ENCODE results near the gene RPP30. TPM values are rescaled to one million over a fixed set of nuclear protein-coding genes. Genes with fewer than 3 reads are reported as not detected.
A peak's percentile ranks its signal among the peaks of the same experiment; 100 is the strongest.
"Not testable (repeated sequence)": the region's sequence is repeated elsewhere in the genome, so short reads cannot be mapped to it uniquely, and the experiment has no call there.

The RPP30 gene
- total and polyA plus RNA-seq, 11 donors = 26.4 to 39.9 (median 32.0) TPM

DNA sequence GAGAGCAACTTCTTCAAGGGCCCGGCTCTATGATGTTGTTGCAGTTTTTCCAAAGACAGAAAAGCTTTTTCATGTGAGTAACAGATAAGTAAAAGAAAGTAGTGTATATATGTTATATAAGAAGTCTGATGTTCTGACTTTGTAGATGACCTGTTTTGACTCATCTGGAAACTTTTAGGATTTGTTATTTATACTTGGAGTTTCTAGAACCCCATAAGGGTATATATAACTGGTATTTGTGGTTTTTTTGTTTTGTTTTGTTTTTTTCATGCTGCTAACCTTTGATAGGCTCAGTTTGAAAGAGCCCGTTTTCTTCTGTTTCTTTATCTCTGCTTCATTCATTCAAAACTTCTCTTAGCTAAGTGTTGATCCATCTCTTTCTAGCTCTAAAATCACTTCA is 7.3 kb downstream of the RPP30 start:
- H3K27ac ChIP-seq = no peak overlapping the region
- H3K27me3 ChIP-seq = no peaks in the 10 kb centered on the region
- ATAC-seq (no peak), DNase-seq (no peak)
- 87 to 93% (median 90%) methylated on average over 2 of the region's 2 CpGs for WGBS, 4 donors
- no peak for TF ChIP-seq POLR2A (IDR thresholded peaks at IDR 0.05)
- TF ChIP-seq, protein P1, sequence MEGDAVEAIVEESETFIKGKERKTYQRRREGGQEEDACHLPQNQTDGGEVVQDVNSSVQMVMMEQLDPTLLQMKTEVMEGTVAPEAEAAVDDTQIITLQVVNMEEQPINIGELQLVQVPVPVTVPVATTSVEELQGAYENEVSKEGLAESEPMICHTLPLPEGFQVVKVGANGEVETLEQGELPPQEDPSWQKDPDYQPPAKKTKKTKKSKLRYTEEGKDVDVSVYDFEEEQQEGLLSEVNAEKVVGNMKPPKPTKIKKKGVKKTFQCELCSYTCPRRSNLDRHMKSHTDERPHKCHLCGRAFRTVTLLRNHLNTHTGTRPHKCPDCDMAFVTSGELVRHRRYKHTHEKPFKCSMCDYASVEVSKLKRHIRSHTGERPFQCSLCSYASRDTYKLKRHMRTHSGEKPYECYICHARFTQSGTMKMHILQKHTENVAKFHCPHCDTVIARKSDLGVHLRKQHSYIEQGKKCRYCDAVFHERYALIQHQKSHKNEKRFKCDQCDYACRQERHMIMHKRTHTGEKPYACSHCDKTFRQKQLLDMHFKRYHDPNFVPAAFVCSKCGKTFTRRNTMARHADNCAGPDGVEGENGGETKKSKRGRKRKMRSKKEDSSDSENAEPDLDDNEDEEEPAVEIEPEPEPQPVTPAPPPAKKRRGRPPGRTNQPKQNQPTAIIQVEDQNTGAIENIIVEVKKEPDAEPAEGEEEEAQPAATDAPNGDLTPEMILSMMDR (IDR thresholded peaks at IDR 0.05) = no peak
- H3K4me1 ChIP-seq = peaks cover 0 to 7% (median 0%) of the 10 kb centered on the region in 12 donors
- H3K9me3 ChIP-seq = no peaks in the 10 kb centered on the region
- intact Hi-C loops (cut with DNase I) = loop anchor here in 2 of 10 donors (10.0 kb wide), 2 partner anchors 506 to 1454 kb away; no protein-coding TSS in a partner anchor
- peaks cover 0 to 93% (median 73%) of the 10 kb centered on the region in 9 donors for H3K36me3 ChIP-seq
- H3K4me3 ChIP-seq = no peak overlapping the region

DNA sequence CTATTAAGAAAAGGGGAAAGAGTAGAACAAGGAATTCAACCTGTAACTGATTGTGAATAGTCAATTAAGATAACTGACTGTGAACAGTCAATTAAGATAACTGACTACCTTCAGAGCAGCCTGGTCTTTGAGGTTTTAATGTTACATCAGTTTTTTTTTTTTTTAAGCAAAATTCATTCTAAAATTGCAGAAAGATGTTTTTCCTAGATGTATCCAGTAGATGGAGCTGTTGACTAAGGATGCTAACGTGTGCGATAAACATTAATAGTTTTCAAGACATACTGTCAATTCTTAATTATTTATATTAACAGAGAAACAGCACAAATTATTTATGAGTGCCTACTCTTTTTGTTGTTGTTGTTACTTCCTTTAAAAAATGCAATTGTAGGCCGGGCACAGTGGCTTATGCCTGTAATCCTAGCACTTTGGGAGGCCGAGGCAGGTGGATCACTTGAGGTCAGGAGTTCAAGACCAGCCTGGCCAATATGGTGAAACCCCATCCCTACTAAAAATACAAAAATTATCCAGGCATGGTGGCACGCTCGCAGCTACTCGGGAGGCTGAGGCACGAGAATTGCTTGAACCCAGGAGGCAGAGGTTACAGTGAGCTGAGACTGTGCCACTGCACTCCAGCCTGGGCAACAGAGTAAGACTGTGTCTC is 8.4 kb downstream of the RPP30 start:
- H3K36me3 ChIP-seq = peaks cover 0 to 96% (median 81%) of the 10 kb centered on the region in 9 donors
- H3K9me3 ChIP-seq; H3K27me3 ChIP-seq; DNase-seq; intact Hi-C loops (cut with DNase I); H3K27ac ChIP-seq; H3K4me3 ChIP-seq; ATAC-seq: not testable (repeated sequence)
- 69 to 74% (median 72%) methylated on average over 8 of the region's 8 CpGs for WGBS, 4 donors
- peaks cover 0 to 11% (median 0%) of the 10 kb centered on the region in 12 donors for H3K4me1 ChIP-seq
- TF ChIP-seq, protein P1 (IDR thresholded peaks at IDR 0.05) = peak; percentile 54 to 80 (median 72)

DNA sequence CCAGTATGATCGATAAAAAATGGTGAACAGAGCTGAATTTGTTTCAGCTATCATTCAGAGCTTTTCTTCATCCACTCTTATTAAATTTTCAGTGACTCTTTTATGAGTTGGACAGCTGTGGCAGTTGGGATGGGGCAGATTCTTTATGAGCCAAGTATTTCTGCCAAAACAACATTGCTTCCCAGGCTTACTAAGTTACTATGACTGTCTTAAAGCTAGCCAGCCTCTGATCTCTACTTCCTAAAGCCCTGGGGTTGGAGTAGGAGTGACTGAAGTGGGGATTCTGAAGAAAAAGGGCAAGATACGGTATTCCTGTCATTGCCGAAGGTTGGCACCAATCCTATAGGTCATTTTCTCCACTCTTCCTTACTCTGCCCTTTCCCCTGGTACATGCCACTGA is 12.7 kb downstream of the RPP30 start:
- Histone ChIP-seq H3K27ac (no peak overlapping the region), H3K36me3 (peaks cover 0 to 95% (median 83%) of the 10 kb centered on the region in 9 donors), H3K9me3 (no peaks in the 10 kb centered on the region), H3K4me3 (no peak overlapping the region), H3K27me3 (no peaks in the 10 kb centered on the region), H3K4me1 (peaks cover 0 to 12% (median 0%) of the 10 kb centered on the region in 12 donors)
- ATAC-seq (no peak), DNase-seq (no peak)
- 86 to 91% (median 90%) methylated on average over 3 of the region's 3 CpGs for WGBS, 4 donors
- TF ChIP-seq POLR2A (IDR thresholded peaks at IDR 0.05) = no peak
- TF ChIP-seq, protein P1 (IDR thresholded peaks at IDR 0.05) = no peak
- intact Hi-C loops (cut with DNase I) = no loop called here

DNA sequence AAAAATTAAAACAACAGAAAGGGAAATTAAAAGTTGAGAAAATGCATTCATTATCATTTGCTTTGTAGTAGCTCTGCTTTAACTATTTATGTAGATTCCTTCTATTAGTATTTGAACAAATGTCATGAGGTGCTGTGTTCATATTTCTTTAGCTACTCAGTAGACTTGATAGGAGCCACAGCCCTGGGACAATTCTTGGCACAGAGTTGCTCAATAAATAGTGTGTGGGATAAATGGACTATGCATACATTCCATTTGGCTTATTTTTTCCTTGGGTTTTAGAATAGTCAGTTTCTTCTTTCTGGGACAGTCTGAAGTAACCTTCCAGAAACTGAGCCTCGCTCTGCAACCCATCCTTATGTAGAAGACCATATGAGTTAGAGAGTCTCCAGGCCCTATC is 13.4 kb downstream of the RPP30 start:
- H3K9me3 ChIP-seq = no peaks in the 10 kb centered on the region
- H3K4me1 ChIP-seq = peaks cover 0 to 12% (median 0%) of the 10 kb centered on the region in 12 donors
- no peak overlapping the region for H3K4me3 ChIP-seq
- peaks cover 0 to 96% (median 86%) of the 10 kb centered on the region in 9 donors for H3K36me3 ChIP-seq
- no peak for TF ChIP-seq POLR2A (IDR thresholded peaks at IDR 0.05)
- TF ChIP-seq, protein P1 (IDR thresholded peaks at IDR 0.05) = no peak
- 94 to 100% (median 99%) methylated on average over 1 of the region's 1 CpG for WGBS, 4 donors
- no peak for ATAC-seq
- H3K27me3 ChIP-seq = no peaks in the 10 kb centered on the region
- no peak overlapping the region for H3K27ac ChIP-seq
- intact Hi-C loops (cut with DNase I) = no loop called here
- DNase-seq = no peak
